Trophoblast cell (in vitro differentiated cells and primary cell): ENCODE results near the gene EFCAB7.

ENCODE experiments used
- DNase-seq, 2 donors: peaks; one replicate each; pipeline ENCODE4 v3.0.0-alpha.2; 2016
- H2AFZ ChIP-seq: 2 replicates; pipeline ENCODE4 v1.6.1; 2013; ENCODE audit warnings: low read length, moderate library complexity, mild to moderate bottlenecking; ENCODE audit not compliant: insufficient read depth, poor library complexity
- H2AK5ac ChIP-seq: 2 replicates; pipeline ENCODE4 v1.6.1; 2013; ENCODE audit warnings: mild to moderate bottlenecking, low read length
- H2BK120ac ChIP-seq: 2 replicates; pipeline ENCODE4 v1.6.1; 2013; ENCODE audit warnings: low read length, mild to moderate bottlenecking, moderate library complexity; ENCODE audit not compliant: insufficient read depth, poor library complexity
- H2BK12ac ChIP-seq: 2 replicates; pipeline ENCODE4 v1.6.1; 2013; ENCODE audit warnings: mild to moderate bottlenecking, low read length, moderate library complexity
- H2BK5ac ChIP-seq: 2 replicates; pipeline ENCODE4 v1.6.1; 2013; ENCODE audit warnings: low read length, low read depth, moderate library complexity, mild to moderate bottlenecking; ENCODE audit not compliant: poor library complexity
- H3K14ac ChIP-seq: 2 replicates; pipeline ENCODE4 v1.6.1; 2013; ENCODE audit warnings: mild to moderate bottlenecking, low read length
- H3K18ac ChIP-seq: 2 replicates; pipeline ENCODE4 v1.6.1; 2013; ENCODE audit warnings: mild to moderate bottlenecking, low read length
- H3K23ac ChIP-seq: 2 replicates; pipeline ENCODE4 v1.6.1; 2013; ENCODE audit warnings: low read length
- H3K27ac ChIP-seq: 2 replicates; pipeline ENCODE4 v1.5.1; 2013; ENCODE audit warnings: low read depth, mild to moderate bottlenecking, inconsistent platforms, low read length, moderate library complexity
- H3K27me3 ChIP-seq: 2 replicates; pipeline ENCODE4 v1.6.1; 2013; ENCODE audit warnings: inconsistent platforms, mild to moderate bottlenecking, low read length, moderate library complexity; ENCODE audit not compliant: insufficient read depth
- H3K36me3 ChIP-seq, 2 experiments: 1 replicate in 1 of 2; 2 replicates in 1 of 2; pipeline ENCODE4 v1.6.1; 2013; ENCODE audit warnings: low read length in 2 of 2, mild to moderate bottlenecking in 2 of 2, moderate library complexity in 1 of 2; ENCODE audit not compliant: insufficient read depth in 2 of 2, control insufficient read depth in 1 of 2
- H3K4ac ChIP-seq: 2 replicates; pipeline ENCODE4 v1.6.1; 2013; ENCODE audit warnings: low read depth, mild to moderate bottlenecking, low read length, moderate library complexity
- H3K4me1 ChIP-seq, 2 experiments: 1 replicate in 1 of 2; 2 replicates in 1 of 2; pipeline ENCODE4 v1.6.1; 2013; ENCODE audit warnings: low read length in 2 of 2, mild to moderate bottlenecking in 2 of 2, moderate library complexity in 1 of 2; ENCODE audit not compliant: insufficient read depth in 2 of 2, control insufficient read depth in 1 of 2
- H3K4me2 ChIP-seq: 2 replicates; pipeline ENCODE4 v1.6.1; 2013; ENCODE audit warnings: inconsistent platforms, mild to moderate bottlenecking, low read length, moderate library complexity
- H3K4me3 ChIP-seq: 2 replicates; pipeline ENCODE4 v1.5.1; 2013; ENCODE audit warnings: mild to moderate bottlenecking, low read depth, low read length, inconsistent platforms
- H3K79me1 ChIP-seq: one replicate; pipeline ENCODE4 v1.6.1; 2013; ENCODE audit warnings: low read length
- H3K79me2 ChIP-seq: 2 replicates; pipeline ENCODE4 v1.6.1; 2013; ENCODE audit warnings: low read length, mild to moderate bottlenecking; ENCODE audit not compliant: control insufficient read depth, insufficient read depth, poor library complexity
- H3K9ac ChIP-seq: 2 replicates; pipeline ENCODE4 v1.6.1; 2013; ENCODE audit warnings: mild to moderate bottlenecking, low read length
- H3K9me3 ChIP-seq: 2 replicates; pipeline ENCODE4 v1.6.1; 2013; ENCODE audit warnings: low read depth, mild to moderate bottlenecking, control low read depth, inconsistent platforms, low read length; ENCODE audit not compliant: insufficient read depth
- H4K12ac ChIP-seq: 2 replicates; pipeline ENCODE4 v1.6.1; 2013; ENCODE audit warnings: low read depth, mild to moderate bottlenecking, low read length, moderate library complexity
- H4K8ac ChIP-seq: 2 replicates; pipeline ENCODE4 v1.6.1; 2013; ENCODE audit warnings: low read depth, mild to moderate bottlenecking, low read length, moderate library complexity
- H4K91ac ChIP-seq: one replicate; pipeline ENCODE4 v1.6.1; 2013; ENCODE audit warnings: low read depth, mild to moderate bottlenecking, low read length, moderate library complexity
- WGBS: extraction: QIAGEN DNeasy Blood & Tissue Kit; methylation state at CpG from one replicate; pipeline ENCODE4 v1.1.7; 2013; ENCODE audit warnings: missing lambda C conversion rate; ENCODE audit not compliant: insufficient read length, insufficient coverage; ENCODE audit errors: extremely low coverage; 5-methylcytosine and 5-hydroxymethylcytosine counted together

EFCAB7 gene

DNA sequence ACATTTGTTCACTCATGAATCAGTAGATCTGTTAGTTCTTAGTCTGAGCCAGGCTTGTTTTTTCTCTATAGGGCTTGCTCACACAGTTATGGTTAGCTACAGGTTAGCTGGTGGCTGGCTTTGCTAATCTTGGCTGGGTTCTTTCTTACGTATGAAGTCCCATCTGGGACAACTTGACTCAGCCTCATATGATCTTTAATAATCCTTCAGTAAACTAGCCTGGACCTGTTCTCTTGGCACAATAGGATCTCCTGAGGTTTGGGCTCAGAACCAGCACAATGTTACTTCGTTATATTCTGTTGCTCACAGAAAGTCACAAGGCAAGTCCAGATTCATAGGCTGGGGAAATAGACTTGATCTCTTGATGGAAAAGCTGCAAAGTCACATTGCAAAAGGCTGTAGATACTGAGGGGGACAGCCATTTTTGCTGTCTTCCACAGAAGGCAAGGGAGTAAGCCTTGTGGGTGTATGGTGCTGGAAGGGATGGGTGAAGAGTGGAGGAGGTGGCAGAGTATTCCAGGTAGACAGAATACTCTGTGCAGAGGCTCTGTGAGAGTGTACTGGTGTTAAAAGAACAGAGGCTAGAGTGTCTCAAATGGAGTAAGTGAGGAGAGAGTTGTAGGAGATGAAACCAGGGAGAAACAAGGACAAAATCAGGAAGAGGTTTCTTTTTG lies 24.4 kb downstream of the EFCAB7 start:
- Histone ChIP-seq H3K23ac (no peak overlapping the region), H3K4me3 (no peak overlapping the region), H2AFZ (no peak overlapping the region), H2BK120ac (no peak overlapping the region), H3K18ac (no peak overlapping the region), H3K4me2 (no peak overlapping the region), H3K4ac (no peak overlapping the region), H3K27me3 (no peaks in the 10 kb centered on the region), H3K79me2 (no peaks in the 10 kb centered on the region), H2AK5ac (no peak overlapping the region), H4K8ac (no peak overlapping the region), H4K12ac (no peak overlapping the region), H4K91ac (no peak overlapping the region), H3K27ac (no peak overlapping the region), H3K79me1 (no peaks in the 10 kb centered on the region), H3K9ac (no peak overlapping the region), H2BK12ac (no peak overlapping the region), H3K36me3 (no peaks in the 10 kb centered on the region), H2BK5ac (no peak overlapping the region), H3K9me3 (no peaks in the 10 kb centered on the region), H3K14ac (no peak overlapping the region), H3K4me1 (no peaks in the 10 kb centered on the region)
- no CpG with 5 or more reads among the region's 2 CpGs for WGBS
- DNase-seq = no peak

- no peak for DNase-seq
- no peak overlapping the region for H2BK5ac ChIP-seq
- no peaks in the 10 kb centered on the region for H3K27me3 ChIP-seq
- no peak overlapping the region for H3K23ac ChIP-seq
- no peaks in the 10 kb centered on the region for H3K79me1 ChIP-seq
- no peak overlapping the region for H3K4me3 ChIP-seq
- H3K14ac ChIP-seq = no peak overlapping the region
- H3K9ac ChIP-seq = no peak overlapping the region
- H3K4me2 ChIP-seq = no peak overlapping the region
- H3K18ac ChIP-seq = no peak overlapping the region
- no peaks in the 10 kb centered on the region for H3K9me3 ChIP-seq
- H4K91ac ChIP-seq = no peak overlapping the region
- no peaks in the 10 kb centered on the region for H3K79me2 ChIP-seq
- H3K27ac ChIP-seq = no peak overlapping the region
- H2BK12ac ChIP-seq = no peak overlapping the region
- no peak overlapping the region for H3K4ac ChIP-seq
- no peak overlapping the region for H2BK120ac ChIP-seq
- H4K12ac ChIP-seq = no peak overlapping the region
- H2AFZ ChIP-seq = no peak overlapping the region
- no CpG with 5 or more reads among the region's 2 CpGs for WGBS
- no peaks in the 10 kb centered on the region for H3K36me3 ChIP-seq
- H3K4me1 ChIP-seq = no peaks in the 10 kb centered on the region
- H2AK5ac ChIP-seq = no peak overlapping the region
- no peak overlapping the region for H4K8ac ChIP-seq
Observed at GRCh38 chr1:63548303-63548702, 25.0 kb downstream of the EFCAB7 start.

DNA sequence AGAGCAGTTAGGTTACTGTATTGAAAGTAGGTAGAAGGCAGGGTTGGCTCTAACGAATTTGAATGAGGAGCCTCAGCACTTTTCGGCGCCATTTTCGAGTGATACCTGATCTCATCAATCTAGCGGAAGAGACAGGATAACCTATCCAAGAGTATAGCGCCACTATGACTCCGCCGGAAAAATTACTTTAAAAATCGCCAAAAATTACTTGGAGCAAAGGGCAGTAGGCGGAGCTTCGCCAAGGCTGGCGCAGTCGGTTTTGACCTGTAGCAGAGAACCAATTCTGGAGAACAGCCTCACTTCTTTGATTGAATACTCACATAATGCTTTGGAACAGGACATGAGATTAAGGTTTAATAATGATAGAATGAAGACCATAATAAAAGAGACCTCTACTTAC lies 25.6 kb downstream of the EFCAB7 start:
- no peak overlapping the region for H2BK120ac ChIP-seq
- H3K4me3 ChIP-seq = no peak overlapping the region
- H3K4me2 ChIP-seq = no peak overlapping the region
- no CpG with 5 or more reads among the region's 13 CpGs for WGBS
- H2BK12ac ChIP-seq = no peak overlapping the region
- no peaks in the 10 kb centered on the region for H3K79me2 ChIP-seq
- H3K14ac ChIP-seq = no peak overlapping the region
- H4K8ac ChIP-seq = no peak overlapping the region
- H3K79me1 ChIP-seq = no peaks in the 10 kb centered on the region
- no peak overlapping the region for H2AFZ ChIP-seq
- no peaks in the 10 kb centered on the region for H3K27me3 ChIP-seq
- no peak overlapping the region for H3K27ac ChIP-seq
- H4K91ac ChIP-seq = no peak overlapping the region
- H2AK5ac ChIP-seq = no peak overlapping the region
- no peaks in the 10 kb centered on the region for H3K9me3 ChIP-seq
- no peaks in the 10 kb centered on the region for H3K4me1 ChIP-seq
- no peak overlapping the region for H3K9ac ChIP-seq
- H3K4ac ChIP-seq = no peak overlapping the region
- no peak for DNase-seq
- no peak overlapping the region for H2BK5ac ChIP-seq
- H3K23ac ChIP-seq = no peak overlapping the region
- no peaks in the 10 kb centered on the region for H3K36me3 ChIP-seq
- no peak overlapping the region for H4K12ac ChIP-seq
- H3K18ac ChIP-seq = no peak overlapping the region

GRCh38 chr1:63555480-63555879 lies 32.2 kb downstream of the EFCAB7 start:
- no peak overlapping the region for H2AK5ac ChIP-seq
- H3K36me3 ChIP-seq = no peaks in the 10 kb centered on the region
- no peaks in the 10 kb centered on the region for H3K27me3 ChIP-seq
- no peak overlapping the region for H2BK12ac ChIP-seq
- H3K79me2 ChIP-seq = no peaks in the 10 kb centered on the region
- H3K79me1 ChIP-seq = no peaks in the 10 kb centered on the region
- no peak overlapping the region for H3K4me2 ChIP-seq
- no peaks in the 10 kb centered on the region for H3K4me1 ChIP-seq
- H2AFZ ChIP-seq = no peak overlapping the region
- no peak overlapping the region for H3K27ac ChIP-seq
- no peak overlapping the region for H3K4ac ChIP-seq
- H4K91ac ChIP-seq = no peak overlapping the region
- no peak for DNase-seq
- no peak overlapping the region for H3K14ac ChIP-seq
- no peak overlapping the region for H2BK5ac ChIP-seq
- no peak overlapping the region for H3K4me3 ChIP-seq
- H4K12ac ChIP-seq = no peak overlapping the region
- no peak overlapping the region for H3K23ac ChIP-seq
- H3K9ac ChIP-seq = no peak overlapping the region
- no peaks in the 10 kb centered on the region for H3K9me3 ChIP-seq
- no peak overlapping the region for H4K8ac ChIP-seq
- H3K18ac ChIP-seq = no peak overlapping the region
- no peak overlapping the region for H2BK120ac ChIP-seq
